ENCODE data around the gene ZNF593. TPM values are rescaled to one million over a fixed set of nuclear protein-coding genes. Genes with fewer than 3 reads are reported as not detected.

Gene ZNF593
- total and polyA plus RNA-seq, 7 donors: 16.3 to 114 (median 37.2) TPM

- Histone ChIP-seq H3K36me3 (no peaks in the 10 kb centered on the region), H3K4me1 (no peaks in the 10 kb centered on the region), H3K27ac (no peak overlapping the region), H3K9me3 (no peaks in the 10 kb centered on the region), H3K4me3 (no peak overlapping the region), H3K27me3 (no peaks in the 10 kb centered on the region)
- no peak for DNase-seq
- no peak for TF ChIP-seq EP300 (IDR thresholded peaks at IDR 0.05)
- TF ChIP-seq POLR2AphosphoS5 (IDR thresholded peaks at IDR 0.05): no peak
- no peak for TF ChIP-seq POLR2A (IDR thresholded peaks at IDR 0.05)
- TF ChIP-seq CTCF (IDR thresholded peaks at IDR 0.05): no peak
- 94 to 97% methylated on average over 7 of the region's 7 CpGs for WGBS, 2 donors
- intact Hi-C loops (cut with DNase I): no loop called here
Measured at GRCh38 chr1:26184086-26184485, 14.4 kb downstream of the ZNF593 start.

- WGBS, 2 donors: 96% methylated on average over 21 of the region's 21 CpGs
Measured at GRCh38 chr1:26184883-26185282, 15.2 kb downstream of the ZNF593 start.

GRCh38 chr1:26187882-26188281 is 18.2 kb downstream of the ZNF593 start:
- no peaks in the 10 kb centered on the region for H3K9me3 ChIP-seq
- no peaks in the 10 kb centered on the region for H3K4me1 ChIP-seq
- no peak overlapping the region for H3K4me3 ChIP-seq
- H3K27me3 ChIP-seq: no peaks in the 10 kb centered on the region
- DNase-seq: no peak
- TF ChIP-seq CTCF (IDR thresholded peaks at IDR 0.05) (no peak), POLR2A (IDR thresholded peaks at IDR 0.05) (no peak), POLR2AphosphoS5 (IDR thresholded peaks at IDR 0.05) (no peak), EP300 (IDR thresholded peaks at IDR 0.05) (no peak)
- H3K36me3 ChIP-seq: no peaks in the 10 kb centered on the region
- no peak overlapping the region for H3K27ac ChIP-seq
- WGBS, 2 donors: 94 to 97% methylated on average over 6 of the region's 6 CpGs
- intact Hi-C loops (cut with DNase I): no loop called here

More at GRCh38 chr1:26184883-26185282, 15.2 kb downstream of the ZNF593 start:
- no peak for DNase-seq
- intact Hi-C loops (cut with DNase I): no loop called here
- H3K27me3 ChIP-seq: no peaks in the 10 kb centered on the region
- H3K36me3 ChIP-seq: no peaks in the 10 kb centered on the region
- no peak overlapping the region for H3K4me3 ChIP-seq
- H3K4me1 ChIP-seq: no peaks in the 10 kb centered on the region
- no peak for TF ChIP-seq CTCF (IDR thresholded peaks at IDR 0.05)
- no peak for TF ChIP-seq POLR2A (IDR thresholded peaks at IDR 0.05)
- no peak for TF ChIP-seq EP300 (IDR thresholded peaks at IDR 0.05)
- no peak for TF ChIP-seq POLR2AphosphoS5 (IDR thresholded peaks at IDR 0.05)
- no peak overlapping the region for H3K27ac ChIP-seq
- H3K9me3 ChIP-seq: no peaks in the 10 kb centered on the region

GRCh38 chr1:26188477-26188876 is 18.8 kb downstream of the ZNF593 start:
- H3K4me3 ChIP-seq: no peak overlapping the region
- H3K27ac ChIP-seq: no peak overlapping the region
- WGBS, 2 donors: 91 to 94% methylated on average over 8 of the region's 8 CpGs
- intact Hi-C loops (cut with DNase I): no loop called here
- TF ChIP-seq POLR2AphosphoS5 (IDR thresholded peaks at IDR 0.05) (no peak), POLR2A (IDR thresholded peaks at IDR 0.05) (no peak), CTCF (IDR thresholded peaks at IDR 0.05) (no peak), EP300 (IDR thresholded peaks at IDR 0.05) (no peak)
- no peak for DNase-seq
- H3K9me3 ChIP-seq: no peaks in the 10 kb centered on the region
- no peaks in the 10 kb centered on the region for H3K36me3 ChIP-seq
- no peaks in the 10 kb centered on the region for H3K27me3 ChIP-seq
- H3K4me1 ChIP-seq: no peaks in the 10 kb centered on the region

- no peak for TF ChIP-seq POLR2AphosphoS5 (IDR thresholded peaks at IDR 0.05)
- TF ChIP-seq POLR2A (IDR thresholded peaks at IDR 0.05): no peak
- no peak for TF ChIP-seq EP300 (IDR thresholded peaks at IDR 0.05)
- no peak for TF ChIP-seq CTCF (IDR thresholded peaks at IDR 0.05)
Measured at GRCh38 chr1:26189331-26189730, 19.6 kb downstream of the ZNF593 start.

More at GRCh38 chr1:26189331-26189730, 19.6 kb downstream of the ZNF593 start:
- DNase-seq: no peak
- no peaks in the 10 kb centered on the region for H3K4me1 ChIP-seq
- 80 to 81% methylated on average over 6 of the region's 6 CpGs for WGBS, 2 donors
- no peak overlapping the region for H3K27ac ChIP-seq
- H3K9me3 ChIP-seq: no peaks in the 10 kb centered on the region
- H3K27me3 ChIP-seq: no peaks in the 10 kb centered on the region
- no peak overlapping the region for H3K4me3 ChIP-seq
- H3K36me3 ChIP-seq: no peaks in the 10 kb centered on the region
- intact Hi-C loops (cut with DNase I): no loop called here

Measured in sigmoid colon (tissue), 7 donors.